Stimulated activated memory B cell treated with anti-CD40 and anti-IgM and Interleukin-4, amounts not matched to agents 10 μg/mL and 1 μg/mL and 100 μg/mL, for 72 hours (primary cell): ENCODE results near the gene TAF4.

Experiments used
- ATAC-seq: fragments of 150-1000 bp; cut with Tn5 transposase; 2 replicates; pipeline ENCODE4 v1.10.0; 2021
- H3K27ac Mint-ChIP-seq: one replicate; pipeline ENCODE4 v1.8.0; 2022; ENCODE audit warnings: mild to moderate bottlenecking, mixed read lengths
- H3K27me3 Mint-ChIP-seq: one replicate; pipeline ENCODE4 v1.8.0; 2022; ENCODE audit warnings: mixed read lengths
- H3K36me3 Mint-ChIP-seq: one replicate; pipeline ENCODE4 v1.8.0; 2022; ENCODE audit warnings: mixed read lengths
- H3K4me1 Mint-ChIP-seq: one replicate; pipeline ENCODE4 v1.8.0; 2022; ENCODE audit warnings: mixed read lengths
- H3K4me3 Mint-ChIP-seq: one replicate; pipeline ENCODE4 v1.8.0; 2022; ENCODE audit warnings: mild to moderate bottlenecking, moderate library complexity, mixed read lengths
- H3K9me3 Mint-ChIP-seq: one replicate; pipeline ENCODE4 v1.8.0; 2022; ENCODE audit warnings: mixed read lengths

Gene TAF4, protein sequence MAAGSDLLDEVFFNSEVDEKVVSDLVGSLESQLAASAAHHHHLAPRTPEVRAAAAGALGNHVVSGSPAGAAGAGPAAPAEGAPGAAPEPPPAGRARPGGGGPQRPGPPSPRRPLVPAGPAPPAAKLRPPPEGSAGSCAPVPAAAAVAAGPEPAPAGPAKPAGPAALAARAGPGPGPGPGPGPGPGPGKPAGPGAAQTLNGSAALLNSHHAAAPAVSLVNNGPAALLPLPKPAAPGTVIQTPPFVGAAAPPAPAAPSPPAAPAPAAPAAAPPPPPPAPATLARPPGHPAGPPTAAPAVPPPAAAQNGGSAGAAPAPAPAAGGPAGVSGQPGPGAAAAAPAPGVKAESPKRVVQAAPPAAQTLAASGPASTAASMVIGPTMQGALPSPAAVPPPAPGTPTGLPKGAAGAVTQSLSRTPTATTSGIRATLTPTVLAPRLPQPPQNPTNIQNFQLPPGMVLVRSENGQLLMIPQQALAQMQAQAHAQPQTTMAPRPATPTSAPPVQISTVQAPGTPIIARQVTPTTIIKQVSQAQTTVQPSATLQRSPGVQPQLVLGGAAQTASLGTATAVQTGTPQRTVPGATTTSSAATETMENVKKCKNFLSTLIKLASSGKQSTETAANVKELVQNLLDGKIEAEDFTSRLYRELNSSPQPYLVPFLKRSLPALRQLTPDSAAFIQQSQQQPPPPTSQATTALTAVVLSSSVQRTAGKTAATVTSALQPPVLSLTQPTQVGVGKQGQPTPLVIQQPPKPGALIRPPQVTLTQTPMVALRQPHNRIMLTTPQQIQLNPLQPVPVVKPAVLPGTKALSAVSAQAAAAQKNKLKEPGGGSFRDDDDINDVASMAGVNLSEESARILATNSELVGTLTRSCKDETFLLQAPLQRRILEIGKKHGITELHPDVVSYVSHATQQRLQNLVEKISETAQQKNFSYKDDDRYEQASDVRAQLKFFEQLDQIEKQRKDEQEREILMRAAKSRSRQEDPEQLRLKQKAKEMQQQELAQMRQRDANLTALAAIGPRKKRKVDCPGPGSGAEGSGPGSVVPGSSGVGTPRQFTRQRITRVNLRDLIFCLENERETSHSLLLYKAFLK

DNA sequence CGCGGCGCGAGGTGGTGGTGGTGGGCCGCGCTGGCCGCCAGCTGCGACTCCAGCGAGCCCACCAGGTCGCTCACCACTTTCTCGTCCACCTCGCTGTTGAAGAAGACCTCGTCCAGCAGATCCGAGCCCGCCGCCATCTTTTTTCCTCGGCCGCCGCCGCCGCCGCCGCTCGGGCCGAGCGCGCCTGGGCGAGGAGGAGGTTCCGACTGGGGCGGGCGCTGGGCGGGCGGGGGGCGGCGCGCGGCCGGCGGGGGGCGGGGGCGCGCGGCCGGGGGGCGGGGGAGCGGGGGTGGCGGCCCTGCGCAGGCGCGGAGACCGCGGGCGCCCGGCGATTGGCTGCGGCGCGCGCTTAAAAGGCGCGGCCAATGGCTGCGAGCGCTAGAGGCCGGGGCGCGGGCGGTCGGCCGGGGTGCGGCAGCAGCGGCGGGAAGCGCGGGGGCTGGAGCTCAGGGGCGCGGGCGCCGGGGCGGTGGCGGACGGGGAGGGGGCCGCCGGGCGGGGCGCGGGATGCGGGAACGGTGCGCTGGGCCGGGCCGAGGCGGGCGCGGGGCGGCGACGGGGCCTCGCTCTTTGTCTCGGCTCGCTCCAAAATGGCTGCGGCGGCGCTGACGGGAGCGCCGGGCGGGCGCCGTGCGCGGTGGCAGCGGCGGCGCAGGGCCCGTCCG is at the start of gene TAF4:
TSS of gene TAF4 (minus strand) at position 208 of the 665 bp plus-strand sequence. CDS start at position 137, 71 bp downstream.
- peaks cover 6% of the 10 kb centered on the region for H3K27me3 Mint-ChIP-seq
- peaks cover 51% of the 10 kb centered on the region for H3K4me1 Mint-ChIP-seq
- H3K27ac Mint-ChIP-seq = peak within 1 kb of the TSS; percentile 88
- peak within 1 kb of the TSS; percentile 95 for H3K4me3 Mint-ChIP-seq
- ATAC-seq = peak; percentile 89
- H3K9me3 Mint-ChIP-seq = no peaks in the 10 kb centered on the region
- H3K36me3 Mint-ChIP-seq = peaks cover 7% of the 10 kb centered on the region

- ATAC-seq = no peak
- Mint-ChIP-seq H3K27ac (no peak overlapping the region), H3K4me1 (no peaks in the 10 kb centered on the region), H3K4me3 (no peak overlapping the region), H3K27me3 (peaks cover 30% of the 10 kb centered on the region), H3K9me3 (peaks cover 29% of the 10 kb centered on the region), H3K36me3 (peaks cover 22% of the 10 kb centered on the region)
These were observed 49.2 kb upstream of the TAF4 start for GRCh38 chr20:62114894-62115293.

GRCh38 chr20:62112368-62112767 is 46.7 kb upstream of the TAF4 start:
- ATAC-seq = no peak
- Mint-ChIP-seq H3K36me3 (peaks cover 32% of the 10 kb centered on the region), H3K9me3 (peaks cover 47% of the 10 kb centered on the region), H3K4me1 (no peaks in the 10 kb centered on the region), H3K27ac (no peak overlapping the region), H3K4me3 (no peak overlapping the region), H3K27me3 (peaks cover 30% of the 10 kb centered on the region)

GRCh38 chr20:62111148-62111547 is 45.5 kb upstream of the TAF4 start:
- Mint-ChIP-seq H3K4me3 (no peak overlapping the region), H3K9me3 (peaks cover 52% of the 10 kb centered on the region), H3K27ac (no peak overlapping the region), H3K36me3 (peaks cover 39% of the 10 kb centered on the region), H3K27me3 (peaks cover 40% of the 10 kb centered on the region), H3K4me1 (no peaks in the 10 kb centered on the region)
- ATAC-seq = no peak

DNA sequence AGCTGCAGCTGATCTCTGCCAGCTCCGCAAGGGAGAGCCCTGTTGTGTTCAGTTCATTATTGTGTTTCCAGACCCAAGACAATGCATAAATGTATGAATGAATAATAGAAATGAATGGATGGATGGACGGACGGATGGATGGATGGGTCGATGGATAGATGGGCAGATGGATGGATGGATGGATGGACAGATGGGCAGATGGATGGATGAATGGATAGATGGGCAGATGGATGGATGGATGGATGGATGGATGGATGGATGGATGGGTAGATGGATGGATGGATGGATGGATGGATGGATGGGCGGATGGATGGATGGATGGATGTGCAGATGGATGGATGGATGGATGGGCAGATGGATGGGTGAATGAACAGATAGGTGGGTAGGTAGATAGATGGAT is 39.9 kb upstream of the TAF4 start:
- no peak for ATAC-seq

GRCh38 chr20:62104791-62105345 is 39.2 kb upstream of the TAF4 start:
- no peak for ATAC-seq
- Mint-ChIP-seq H3K4me1 (no peaks in the 10 kb centered on the region), H3K36me3 (peaks cover 48% of the 10 kb centered on the region), H3K27me3 (peaks cover 70% of the 10 kb centered on the region), H3K27ac (no peak overlapping the region), H3K9me3 (peaks cover 48% of the 10 kb centered on the region), H3K4me3 (no peak overlapping the region)

More for the DNA sequence above, 39.9 kb upstream of the TAF4 start:
- peaks cover 51% of the 10 kb centered on the region for H3K9me3 Mint-ChIP-seq
- H3K36me3 Mint-ChIP-seq = peaks cover 53% of the 10 kb centered on the region
- H3K4me1 Mint-ChIP-seq = no peaks in the 10 kb centered on the region
- H3K27ac Mint-ChIP-seq = no peak overlapping the region
- H3K4me3 Mint-ChIP-seq = no peak overlapping the region
- peaks cover 63% of the 10 kb centered on the region for H3K27me3 Mint-ChIP-seq

DNA sequence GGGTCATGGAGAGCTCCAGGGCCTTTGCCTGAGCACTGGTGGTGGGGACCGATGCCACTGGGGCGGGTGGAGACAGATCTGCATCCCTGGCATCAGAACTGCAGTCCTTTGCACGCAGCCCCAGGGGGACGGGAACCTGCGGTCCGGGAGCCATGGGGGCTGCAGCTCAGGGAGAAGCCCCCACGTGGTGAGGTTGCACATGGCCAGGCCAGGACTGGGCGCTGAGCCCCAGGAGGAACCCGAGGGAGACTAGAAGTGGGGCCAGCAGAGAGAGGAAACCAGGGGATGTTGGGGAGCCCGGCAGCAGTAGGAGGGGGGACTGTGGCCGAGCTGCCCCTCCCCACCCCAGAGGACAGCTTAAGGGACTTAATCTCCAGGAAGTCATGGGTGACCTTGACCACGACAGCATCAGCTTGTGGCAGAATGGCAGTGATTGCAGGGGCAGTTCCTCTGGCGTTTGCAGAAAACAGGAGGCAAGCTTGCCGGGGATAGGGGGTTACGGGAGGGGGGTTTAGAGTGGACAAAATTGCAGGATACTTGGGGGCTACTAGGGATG is 38.6 kb upstream of the TAF4 start:
- Mint-ChIP-seq H3K27ac (no peak overlapping the region), H3K4me1 (no peaks in the 10 kb centered on the region), H3K36me3 (peaks cover 47% of the 10 kb centered on the region), H3K27me3 (peaks cover 76% of the 10 kb centered on the region), H3K4me3 (no peak overlapping the region), H3K9me3 (peaks cover 47% of the 10 kb centered on the region)
- no peak for ATAC-seq

DNA sequence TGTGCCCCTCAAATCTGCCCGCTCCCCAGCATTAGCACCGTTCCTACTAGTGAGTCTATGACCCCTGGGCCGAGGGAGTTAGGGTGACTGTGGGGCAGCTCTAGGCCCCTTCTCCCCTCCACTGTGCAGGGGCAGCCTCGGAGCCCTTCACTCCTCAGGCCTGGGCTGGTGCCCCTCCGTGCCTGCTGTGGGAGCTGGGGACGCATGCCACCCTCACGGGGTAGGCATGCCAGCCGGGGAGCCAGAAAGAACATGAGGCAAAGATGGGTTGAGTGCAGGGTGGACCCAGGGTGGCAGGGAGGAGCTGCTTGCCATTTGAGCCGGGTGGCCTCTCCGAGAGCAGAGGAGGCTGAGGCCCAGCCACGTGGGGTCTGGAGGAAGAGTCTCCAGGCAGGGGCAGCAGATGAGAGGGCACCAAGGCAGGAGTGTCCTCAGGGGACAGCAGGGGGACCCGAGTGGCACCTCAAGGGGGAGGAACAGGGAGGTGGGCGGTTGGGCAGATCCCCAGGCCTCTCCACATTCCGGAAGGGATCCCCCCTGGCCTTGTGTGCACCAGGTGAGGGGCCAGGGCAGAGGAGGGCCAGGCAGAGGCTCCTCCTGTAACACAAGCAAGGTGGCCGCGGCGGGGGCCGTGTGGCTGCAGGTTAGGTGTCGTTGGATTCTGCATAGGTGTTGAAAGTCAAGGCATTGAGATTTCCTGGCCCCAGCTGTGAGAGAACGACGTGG is 38.0 kb upstream of the TAF4 start:
- Mint-ChIP-seq H3K27ac (no peak overlapping the region), H3K4me3 (no peak overlapping the region), H3K36me3 (peaks cover 47% of the 10 kb centered on the region), H3K27me3 (peaks cover 82% of the 10 kb centered on the region), H3K9me3 (peaks cover 41% of the 10 kb centered on the region), H3K4me1 (no peaks in the 10 kb centered on the region)
- ATAC-seq = no peak

DNA sequence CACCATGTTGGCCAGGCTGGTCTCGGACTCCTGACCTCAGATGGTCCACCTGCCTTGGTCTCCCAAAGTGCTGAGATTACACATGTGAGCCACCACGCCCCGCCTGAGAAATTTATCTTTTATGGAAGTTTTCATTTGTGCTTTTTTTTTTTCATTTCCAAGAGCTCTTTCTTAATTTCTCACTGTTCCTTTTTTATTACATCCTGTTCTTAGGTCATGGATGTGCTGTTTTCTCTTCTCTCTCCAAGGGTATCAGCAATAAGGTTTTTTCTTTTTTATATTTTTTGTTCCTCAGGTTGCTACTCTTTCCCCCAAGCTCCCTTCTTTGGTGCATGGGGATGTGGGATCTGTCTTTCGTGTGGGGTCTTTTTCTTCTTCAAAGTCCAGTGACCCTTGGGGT is 35.4 kb upstream of the TAF4 start:
- peaks cover 32% of the 10 kb centered on the region for H3K36me3 Mint-ChIP-seq
- ATAC-seq = no peak
- no peak overlapping the region for H3K4me3 Mint-ChIP-seq

DNA sequence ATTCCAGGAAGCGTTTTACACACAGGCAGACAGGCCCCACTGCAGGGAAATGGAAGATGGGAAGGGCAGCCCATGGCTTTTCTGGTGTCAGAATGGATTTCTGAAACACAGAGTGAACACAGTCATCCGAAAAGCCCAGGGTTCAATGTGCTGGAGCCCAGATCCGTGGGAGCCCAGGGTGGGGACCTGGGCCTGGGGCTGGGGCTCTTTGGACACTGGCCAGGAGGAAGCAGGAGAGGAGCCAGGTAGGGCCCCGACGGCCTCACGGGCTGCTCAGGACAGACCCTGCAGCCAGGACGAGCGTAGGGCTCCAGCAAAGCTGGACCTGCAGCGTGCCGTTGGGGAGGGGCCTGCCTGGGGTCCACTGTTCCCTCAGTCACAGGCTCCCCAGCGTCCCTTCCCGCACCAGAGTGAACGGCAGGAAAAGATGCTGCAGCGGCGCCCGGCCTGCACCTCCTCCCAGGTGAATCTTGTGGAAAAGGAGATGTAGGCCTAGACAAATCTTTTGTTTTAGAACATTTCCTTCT is 32.3 kb upstream of the TAF4 start:
- ATAC-seq = peak; percentile 31
- Mint-ChIP-seq H3K27ac (no peak overlapping the region), H3K9me3 (peaks cover 9% of the 10 kb centered on the region), H3K4me3 (no peak overlapping the region), H3K36me3 (peaks cover 8% of the 10 kb centered on the region), H3K4me1 (no peaks in the 10 kb centered on the region), H3K27me3 (peaks cover 72% of the 10 kb centered on the region)

More for the DNA sequence above, 35.4 kb upstream of the TAF4 start:
- H3K4me1 Mint-ChIP-seq = no peaks in the 10 kb centered on the region
- peaks cover 25% of the 10 kb centered on the region for H3K9me3 Mint-ChIP-seq
- H3K27ac Mint-ChIP-seq = no peak overlapping the region
- H3K27me3 Mint-ChIP-seq = peaks cover 97% of the 10 kb centered on the region

GRCh38 chr20:62096421-62097380 is 31.0 kb upstream of the TAF4 start:
- Mint-ChIP-seq H3K4me3 (no peak overlapping the region), H3K4me1 (no peaks in the 10 kb centered on the region), H3K9me3 (peaks cover 13% of the 10 kb centered on the region), H3K27me3 (peaks cover 74% of the 10 kb centered on the region), H3K36me3 (peaks cover 8% of the 10 kb centered on the region), H3K27ac (no peak overlapping the region)
- ATAC-seq = no peak

DNA sequence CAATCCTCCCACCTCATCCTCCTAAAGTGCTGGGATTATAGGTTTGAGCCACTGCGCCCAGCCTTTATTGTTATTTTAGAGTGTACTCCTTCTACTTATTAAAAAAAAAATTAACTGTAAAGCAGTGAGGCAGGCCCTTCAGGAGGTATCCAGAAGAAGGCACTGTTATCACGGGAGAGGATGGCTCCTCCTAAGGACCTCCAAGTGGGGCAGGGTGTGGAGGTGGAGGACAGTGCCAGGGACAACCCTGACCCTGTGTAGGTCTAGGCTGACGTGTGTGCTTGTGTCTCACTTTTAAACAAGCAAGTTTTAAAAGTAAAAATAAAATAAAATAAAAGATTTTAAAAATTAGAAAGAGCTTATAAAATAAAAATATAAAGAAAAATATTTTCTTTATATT is 23.7 kb upstream of the TAF4 start:
- peaks cover 32% of the 10 kb centered on the region for H3K27me3 Mint-ChIP-seq
- no peak overlapping the region for H3K27ac Mint-ChIP-seq
- H3K4me1 Mint-ChIP-seq = no peaks in the 10 kb centered on the region
- peaks cover 4% of the 10 kb centered on the region for H3K9me3 Mint-ChIP-seq
- no peaks in the 10 kb centered on the region for H3K36me3 Mint-ChIP-seq
- no peak for ATAC-seq
- H3K4me3 Mint-ChIP-seq = no peak overlapping the region
